NAMALWA (cell line): ENCODE measurements around the gene CEACAM19.

Experiments used
- DNase-seq: peaks from one replicate; pipeline ENCODE4 v3.0.0-alpha.2; 2015; ENCODE audit warnings: low spot score

Gene CEACAM19

GRCh38 chr19:44723299-44723951 lies 52.1 kb downstream of the CEACAM19 start:
- DNase-seq = no peak

- DNase-seq = peak; percentile 85
These were observed 52.7 kb downstream of the CEACAM19 start for GRCh38 chr19:44723952-44724319.

- no peak for DNase-seq
These were observed 54.0 kb downstream of the CEACAM19 start for GRCh38 chr19:44725251-44725650.

GRCh38 chr19:44725684-44726083 lies 54.4 kb downstream of the CEACAM19 start:
- no peak for DNase-seq

GRCh38 chr19:44726465-44726864 lies 55.2 kb downstream of the CEACAM19 start:
- no peak for DNase-seq

- no peak for DNase-seq
These were observed 56.9 kb downstream of the CEACAM19 start for GRCh38 chr19:44728178-44728577.

GRCh38 chr19:44729516-44730033 lies 58.3 kb downstream of the CEACAM19 start:
- DNase-seq = no peak

GRCh38 chr19:44731081-44731480 lies 59.8 kb downstream of the CEACAM19 start:
- no peak for DNase-seq

- no peak for DNase-seq
These were observed 60.3 kb downstream of the CEACAM19 start for GRCh38 chr19:44731622-44732021.

- no peak for DNase-seq
These were observed 61.1 kb downstream of the CEACAM19 start for GRCh38 chr19:44732235-44733014.
